Panc1 (cell line): ENCODE measurements around the gene TMPRSS13. TPM values are rescaled to one million over a fixed set of nuclear protein-coding genes. Genes with fewer than 3 reads are reported as not detected.

Source experiments
- ATAC-seq: fragments of 200-7000 bp; cut with Tn5 transposase; 2 replicates; pipeline ENCODE4 v1.9.1; 2020; ENCODE audit warnings: mild to moderate bottlenecking, moderate library complexity
- BruUV-seq: library from RNA; stranded (reverse); fragments of 400-500 nt; replicated peaks from 2 replicates; lab custom pipeline; 2021; lab: Mats Ljungman, UMichigan
- CTCF ChIA-PET: fragments of 300-600 bp; sonication (Branson Sonifier 250); formaldehyde crosslinking; loops from one replicate; lab custom pipeline; 2022; ENCODE audit warnings: antibody characterized with exemption; lab: Charles Lee
- POLR2A ChIA-PET: fragments of 300-600 bp; sonication (Branson Sonifier 250); formaldehyde crosslinking; loops from one replicate; lab custom pipeline; 2022; ENCODE audit warnings: antibody characterized with exemption; lab: Charles Lee
- DNase-seq: peaks from one replicate; pipeline ENCODE4 v3.0.0-alpha.2; 2010; ENCODE audit warnings: low read depth, low spot score
- H3K27ac ChIP-seq: 2 replicates; pipeline ENCODE4 v1.5.1; 2011; ENCODE audit warnings: mild to moderate bottlenecking, low read length, inconsistent platforms
- H3K27me3 ChIP-seq: fragments of 200-500 bp; sonication (Bioruptor generic); 2 replicates; pipeline ENCODE4 v1.6.0; 2014; ENCODE audit warnings: low read length, inconsistent platforms; ENCODE audit not compliant: control insufficient read depth, insufficient read depth
- H3K36me3 ChIP-seq: fragments of 200-500 bp; sonication (Bioruptor generic); 2 replicates; pipeline ENCODE4 v1.5.1; 2014; ENCODE audit warnings: inconsistent platforms, mild to moderate bottlenecking, low read length, moderate library complexity; ENCODE audit not compliant: control insufficient read depth, insufficient read depth
- H3K4me1 ChIP-seq: 2 replicates; pipeline ENCODE4 v1.5.1; 2011; ENCODE audit warnings: inconsistent platforms, mild to moderate bottlenecking, low read length, moderate library complexity; ENCODE audit not compliant: control insufficient read depth, insufficient read depth
- H3K4me3 ChIP-seq, 2 experiments: 2 replicates each; pipeline ENCODE4 v1.5.1; 2011 to 2012; ENCODE audit warnings: low read depth in 2 of 2, low read length in 2 of 2, mild to moderate bottlenecking in 2 of 2, inconsistent platforms in 1 of 2, moderate library complexity in 1 of 2
- H3K9me3 ChIP-seq: fragments of 200-500 bp; sonication (Bioruptor generic); 2 replicates; pipeline ENCODE4 v1.5.1; 2014; ENCODE audit warnings: low read depth, mild to moderate bottlenecking, inconsistent platforms, low read length, moderate library complexity; ENCODE audit not compliant: control insufficient read depth, insufficient read depth
- CTCF ChIP-seq: fragments of 450-650 bp; IDR thresholded peaks from 2 replicates; pipeline ENCODE4 v1.5.1; 2017; ENCODE audit warnings: mild to moderate bottlenecking
- POLR2AphosphoS5 ChIP-seq: IDR thresholded peaks from 2 replicates; pipeline ENCODE4 v1.6.1; 2012; ENCODE audit warnings: mild to moderate bottlenecking, low read depth, low read length, moderate library complexity
- REST ChIP-seq, 2 experiments: IDR thresholded peaks; 2 replicates each; pipeline ENCODE4 v1.6.1; 2011 to 2012; ENCODE audit warnings: low read depth in 2 of 2, control low read depth in 1 of 2, low read length in 1 of 2, mild to moderate bottlenecking in 1 of 2, moderate library complexity in 1 of 2; ENCODE audit not compliant: insufficient read depth in 1 of 2
- SIN3A ChIP-seq: IDR thresholded peaks from 2 replicates; pipeline ENCODE4 v1.6.1; 2012; ENCODE audit warnings: low read depth, mild to moderate bottlenecking, low read length, moderate library complexity, borderline replicate concordance; ENCODE audit not compliant: insufficient read depth
- TCF7L2 ChIP-seq: IDR thresholded peaks from 2 replicates; pipeline ENCODE4 v1.6.1; 2011; ENCODE audit warnings: mild to moderate bottlenecking, low read depth, low read length, inconsistent platforms
- in situ Hi-C: cut with HindIII; loops from 2 replicates; pipeline ENCODE4 v1.10.0; 2016; ENCODE audit warnings: low sequenced_read_pairs, low pct_unique_long_range_greater_than_20kb
- intact Hi-C: fragments of 100-400 bp; cut with micrococcal nuclease; formaldehyde crosslinking; loops from one replicate; pipeline ENCODE4 v1.10.0; 2022; ENCODE audit not compliant: unreplicated experiment
- total RNA-seq: library from RNA; stranded (reverse); gene quantifications from one replicate; pipeline ENCODE4 v1.2.1, GENCODE V29; 2021; ENCODE audit not compliant: unreplicated experiment

TMPRSS13 gene
- total RNA-seq, 1 experiment from 2014 or later = not detected

GRCh38 chr11:117912497-117912896 is 16.7 kb downstream of the TMPRSS13 start:
- ChIA-PET POLR2A (no interaction called here), CTCF (no interaction called here)
- ATAC-seq (no peak), DNase-seq (no peak)
- BruUV-seq = no TSS peak
- Histone ChIP-seq H3K27me3 (peaks cover 10% of the 10 kb centered on the region), H3K36me3 (no peaks in the 10 kb centered on the region), H3K4me1 (no peaks in the 10 kb centered on the region), H3K27ac (no peak overlapping the region), H3K4me3 (no peak overlapping the region), H3K9me3 (no peaks in the 10 kb centered on the region)
- intact Hi-C loops = no loop called here
- no peak for TF ChIP-seq POLR2AphosphoS5
- no peak for TF ChIP-seq CTCF
- TF ChIP-seq REST (IDR thresholded peaks at IDR 0.05; ENCODE audit: insufficient read depth in 1 of 2, low read depth in 2 of 2, low read length in 1 of 2) = no peak
- TF ChIP-seq SIN3A = no peak
- no peak for TF ChIP-seq TCF7L2
- in situ Hi-C loops = no loop called here

- ATAC-seq (no peak), DNase-seq (no peak)
- Histone ChIP-seq H3K9me3 (no peaks in the 10 kb centered on the region), H3K27me3 (peaks cover 11% of the 10 kb centered on the region), H3K36me3 (no peaks in the 10 kb centered on the region), H3K27ac (no peak overlapping the region), H3K4me3 (no peak overlapping the region), H3K4me1 (no peaks in the 10 kb centered on the region)
- ChIA-PET CTCF (no interaction called here), POLR2A (no interaction called here)
- in situ Hi-C loops (no loop called here), intact Hi-C loops (no loop called here)
- BruUV-seq = no TSS peak
- no peak for TF ChIP-seq TCF7L2
- no peak for TF ChIP-seq SIN3A
- no peak for TF ChIP-seq REST (IDR thresholded peaks at IDR 0.05; ENCODE audit: insufficient read depth in 1 of 2, low read depth in 2 of 2, low read length in 1 of 2)
- TF ChIP-seq CTCF = no peak
- TF ChIP-seq POLR2AphosphoS5 = no peak
Measured at GRCh38 chr11:117911694-117912093, 17.5 kb downstream of the TMPRSS13 start.
